K562 treated with DMSO at 1 percent for 48 hours (cell line): ENCODE measurements around the gene INF2. TPM values are rescaled to one million over a fixed set of nuclear protein-coding genes. Genes with fewer than 3 reads are reported as not detected.

Experiments
- total RNA-seq: library from RNA; unstranded; fragments of 300-600 nt; gene quantifications from 2 replicates; pipeline ENCODE4 v1.2.3, GENCODE V29; 2022; ENCODE audit warnings: low replicate concordance; ENCODE audit errors: extremely low read depth

The INF2 gene
- not detected in 2 replicates for total RNA-seq

GRCh38 chr14:104689109-104689880 lies at the start of gene INF2:
INF2 (plus strand) TSS chr14:104689618; CDS start chr14:104701366, 11,748 bp downstream.

GRCh38 chr14:104723651-104724406 lies 34.4 kb downstream of the INF2 start, which contains the start of gene ADSS1:
ADSS1 (plus strand) TSS chr14:104724229; CDS start chr14:104724271, 42 bp downstream.

DNA sequence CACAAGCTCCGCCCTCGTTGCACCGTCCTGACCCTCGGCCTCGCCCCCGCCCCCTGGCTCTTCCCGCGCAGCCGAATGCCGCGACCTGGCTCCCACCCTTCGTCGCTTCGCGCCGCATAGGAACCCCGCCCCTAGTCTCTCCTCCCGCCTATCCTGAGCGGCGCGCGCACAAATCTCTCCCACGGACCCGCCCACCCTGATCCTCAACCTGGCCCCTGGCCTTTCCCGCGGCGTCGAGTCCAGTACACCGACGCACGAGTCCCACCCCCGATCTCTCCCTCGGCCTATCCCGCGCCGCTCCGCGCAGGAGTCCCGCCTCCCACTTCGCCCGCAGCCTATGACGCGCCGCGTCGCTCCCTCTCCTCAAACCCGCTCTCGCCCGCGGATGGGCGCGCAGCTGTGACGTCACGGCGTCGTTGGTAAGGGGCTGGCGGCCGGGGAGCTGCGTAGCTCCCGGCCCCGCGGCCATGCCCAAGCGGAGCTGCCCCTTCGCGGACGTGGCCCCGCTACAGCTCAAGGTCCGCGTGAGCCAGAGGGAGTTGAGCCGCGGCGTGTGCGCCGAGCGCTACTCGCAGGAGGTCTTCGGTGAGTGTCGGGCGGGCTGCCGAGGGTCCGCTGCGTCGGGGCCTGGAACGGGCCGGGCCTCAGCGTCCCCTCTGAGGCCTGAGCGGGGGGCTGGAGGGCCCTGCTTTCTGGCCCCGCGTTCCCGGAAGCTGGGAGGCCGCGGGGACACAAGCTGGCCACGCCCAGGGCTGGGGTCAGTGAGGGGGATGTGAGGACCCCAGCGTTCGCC lies 63.5 kb downstream of the INF2 start, which contains the start of gene SIVA1:
Gene SIVA1 (plus strand): TSS at position 413 of the 793 bp plus-strand sequence. CDS start 55 bp downstream, at position 468.

Other genes with a start within 250 kb of the INF2 start
- not detected in 2 replicates for gene C14orf180, start 109.9 kb upstream of the INF2 start, total RNA-seq
- not detected in 2 replicates for gene TMEM179, start 84.8 kb upstream of the INF2 start, total RNA-seq
- not detected in 2 replicates for gene ADSS1, start 34.6 kb downstream of the INF2 start, total RNA-seq
- gene SIVA1, start 63.5 kb downstream of the INF2 start, total RNA-seq: not detected in 2 replicates
- not detected in 2 replicates for gene AKT1, start 106.1 kb downstream of the INF2 start, total RNA-seq
- not detected in 2 replicates for gene ZBTB42, start 111.5 kb downstream of the INF2 start, total RNA-seq
- not detected in 2 replicates for gene CEP170B, start 175.7 kb downstream of the INF2 start, total RNA-seq
- not detected in 2 replicates for gene PLD4, start 235.3 kb downstream of the INF2 start, total RNA-seq